OCI-LY3 (cell line): ENCODE results near the gene VPS4B.

ENCODE experiments used
- H2AFZ ChIP-seq: fragments of 200-600, 300-600 bp; shearing (Covaris generic); 2 replicates; pipeline ENCODE4 v1.6.0; 2014; ENCODE audit warnings: antibody characterized with exemption, low read depth, low read length
- H3K27ac ChIP-seq: fragments of 200-600, 300-600 bp; sonication (generic); 2 replicates; pipeline ENCODE4 v1.5.1; 2014; ENCODE audit warnings: mild to moderate bottlenecking, low read length, moderate library complexity, mixed read lengths
- H3K27me3 ChIP-seq: fragments of 200-600, 300-600 bp; sonication (generic); 2 replicates; pipeline ENCODE4 v1.6.1; 2014; ENCODE audit warnings: low read depth, low read length, mixed read lengths
- H3K36me3 ChIP-seq: fragments of 200-600, 300-600 bp; sonication (generic); replicated peaks from 2 replicates; pipeline ENCODE3; 2014; ENCODE audit warnings: low read depth, low read length, mixed read lengths
- H3K4me1 ChIP-seq: fragments of 300-600, 200-600 bp; sonication (generic); 2 replicates; pipeline ENCODE4 v1.6.1; 2014; ENCODE audit warnings: low read length, mixed read lengths
- H3K4me2 ChIP-seq: fragments of 200-600, 300-600 bp; sonication (generic); 2 replicates; pipeline ENCODE4 v1.6.1; 2014; ENCODE audit warnings: low read length, mixed read lengths
- H3K4me3 ChIP-seq: fragments of 300-600, 200-600 bp; sonication (generic); 2 replicates; pipeline ENCODE4 v1.5.1; 2014; ENCODE audit warnings: antibody characterized with exemption, mild to moderate bottlenecking, low read length, moderate library complexity
- H3K79me2 ChIP-seq: fragments of 300-600, 200-600 bp; shearing (Covaris generic); 2 replicates; pipeline ENCODE4 v1.6.1; 2014; ENCODE audit warnings: mild to moderate bottlenecking, low read length, mixed read lengths
- H3K9ac ChIP-seq: fragments of 300-600, 200-600 bp; shearing (Covaris generic); 2 replicates; pipeline ENCODE4 v1.6.0; 2014; ENCODE audit warnings: mild to moderate bottlenecking, low read length, moderate library complexity
- H3K9me3 ChIP-seq: fragments of 200-600, 300-600 bp; shearing (Covaris generic); 2 replicates; pipeline ENCODE4 v1.6.1; 2014; ENCODE audit warnings: low read length, mixed read lengths; ENCODE audit not compliant: insufficient read depth
- H4K20me1 ChIP-seq: fragments of 200-600, 300-600 bp; sonication (generic); 2 replicates; pipeline ENCODE4 v1.6.1; 2016; ENCODE audit warnings: low read length, mixed read lengths; ENCODE audit not compliant: insufficient read depth
- EZH2phosphoT487 ChIP-seq: fragments of 200-600 bp; shearing (Covaris generic); IDR thresholded peaks from 2 replicates; pipeline ENCODE4 v1.6.1; 2018; ENCODE audit warnings: antibody characterized with exemption, mixed run types, low read depth
- TF ChIP-seq, protein P1 (sequence below): fragments of 200-600, 300-600 bp; sonication (generic); IDR thresholded peaks from 2 replicates; pipeline ENCODE4 v1.5.1; 2014; ENCODE audit warnings: antibody characterized with exemption, low read length, low read depth

Gene VPS4B

DNA sequence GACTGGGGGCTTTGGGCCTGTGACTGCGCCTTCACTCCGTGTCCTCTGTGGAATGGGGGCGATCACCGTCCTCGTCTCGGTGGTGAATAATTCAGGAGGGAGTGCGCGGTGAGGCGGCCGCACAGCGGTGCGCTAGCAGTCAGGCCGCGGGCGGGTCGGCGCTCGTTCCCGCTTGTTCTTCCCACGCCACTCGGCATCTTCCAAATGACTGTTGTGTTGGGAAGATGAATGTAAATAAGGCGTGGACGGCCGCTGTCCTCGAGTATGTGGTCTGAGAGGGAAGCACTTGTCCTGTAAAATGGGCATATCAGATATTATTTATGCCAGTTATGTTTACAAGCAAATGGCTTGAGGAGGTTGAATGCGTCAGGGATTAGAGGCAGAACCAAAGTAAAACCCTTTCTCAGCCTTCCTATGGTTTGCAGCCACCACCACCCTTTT lies 608 bp upstream of the VPS4B start:
- Histone ChIP-seq H3K9me3 (no peaks in the 10 kb centered on the region), H3K9ac (peak overlapping the region; percentile 84), H3K79me2 (peaks cover 47% of the 10 kb centered on the region), H3K4me1 (peaks cover 16% of the 10 kb centered on the region), H3K4me2 (peak overlapping the region; percentile 81), H3K27ac (peak overlapping the region; percentile 57), H3K36me3 (peaks cover 14% of the 10 kb centered on the region), H2AFZ (peak overlapping the region; percentile 95), H3K27me3 (no peaks in the 10 kb centered on the region), H4K20me1 (no peaks in the 10 kb centered on the region), H3K4me3 (peak overlapping the region; percentile 88)
- TF ChIP-seq, protein P1, sequence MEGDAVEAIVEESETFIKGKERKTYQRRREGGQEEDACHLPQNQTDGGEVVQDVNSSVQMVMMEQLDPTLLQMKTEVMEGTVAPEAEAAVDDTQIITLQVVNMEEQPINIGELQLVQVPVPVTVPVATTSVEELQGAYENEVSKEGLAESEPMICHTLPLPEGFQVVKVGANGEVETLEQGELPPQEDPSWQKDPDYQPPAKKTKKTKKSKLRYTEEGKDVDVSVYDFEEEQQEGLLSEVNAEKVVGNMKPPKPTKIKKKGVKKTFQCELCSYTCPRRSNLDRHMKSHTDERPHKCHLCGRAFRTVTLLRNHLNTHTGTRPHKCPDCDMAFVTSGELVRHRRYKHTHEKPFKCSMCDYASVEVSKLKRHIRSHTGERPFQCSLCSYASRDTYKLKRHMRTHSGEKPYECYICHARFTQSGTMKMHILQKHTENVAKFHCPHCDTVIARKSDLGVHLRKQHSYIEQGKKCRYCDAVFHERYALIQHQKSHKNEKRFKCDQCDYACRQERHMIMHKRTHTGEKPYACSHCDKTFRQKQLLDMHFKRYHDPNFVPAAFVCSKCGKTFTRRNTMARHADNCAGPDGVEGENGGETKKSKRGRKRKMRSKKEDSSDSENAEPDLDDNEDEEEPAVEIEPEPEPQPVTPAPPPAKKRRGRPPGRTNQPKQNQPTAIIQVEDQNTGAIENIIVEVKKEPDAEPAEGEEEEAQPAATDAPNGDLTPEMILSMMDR = 0 out of 2 replicates have a peak, but pooled peaks have one; percentile 16
- no peak for TF ChIP-seq EZH2phosphoT487

DNA sequence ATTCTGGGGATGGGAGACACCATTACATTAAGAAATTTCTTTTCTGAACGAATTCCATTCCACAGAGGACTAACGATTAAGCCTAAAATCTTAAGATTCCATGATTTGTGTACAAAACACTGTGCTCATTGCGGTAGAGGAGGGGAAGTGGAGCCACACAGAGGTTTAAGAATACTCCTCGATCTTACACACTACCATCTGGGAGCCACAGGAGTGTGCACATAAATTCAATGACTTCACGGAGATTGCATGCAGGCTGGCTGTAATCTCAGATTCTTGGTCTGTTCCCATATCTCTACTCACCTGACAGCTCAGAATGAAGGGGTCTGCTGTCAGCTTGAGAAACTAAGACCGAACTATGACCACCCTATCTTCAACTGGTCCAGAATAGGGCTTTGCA lies 762 bp downstream of the VPS4B start:
- H3K4me2 ChIP-seq = peak overlapping the region; percentile 91
- no peak for TF ChIP-seq EZH2phosphoT487
- TF ChIP-seq, protein P1 = no peak
- no peaks in the 10 kb centered on the region for H3K27me3 ChIP-seq
- no peaks in the 10 kb centered on the region for H3K9me3 ChIP-seq
- no peak overlapping the region for H2AFZ ChIP-seq
- H3K36me3 ChIP-seq = peaks cover 20% of the 10 kb centered on the region
- H3K9ac ChIP-seq = peak overlapping the region; percentile 96
- peaks cover 13% of the 10 kb centered on the region for H3K4me1 ChIP-seq
- peaks cover 12% of the 10 kb centered on the region; the same call in 1 of the 2 replicates for H4K20me1 ChIP-seq
- H3K4me3 ChIP-seq = peak overlapping the region; percentile 88
- peak overlapping the region; percentile 72 for H3K27ac ChIP-seq
- peaks cover 61% of the 10 kb centered on the region for H3K79me2 ChIP-seq

DNA sequence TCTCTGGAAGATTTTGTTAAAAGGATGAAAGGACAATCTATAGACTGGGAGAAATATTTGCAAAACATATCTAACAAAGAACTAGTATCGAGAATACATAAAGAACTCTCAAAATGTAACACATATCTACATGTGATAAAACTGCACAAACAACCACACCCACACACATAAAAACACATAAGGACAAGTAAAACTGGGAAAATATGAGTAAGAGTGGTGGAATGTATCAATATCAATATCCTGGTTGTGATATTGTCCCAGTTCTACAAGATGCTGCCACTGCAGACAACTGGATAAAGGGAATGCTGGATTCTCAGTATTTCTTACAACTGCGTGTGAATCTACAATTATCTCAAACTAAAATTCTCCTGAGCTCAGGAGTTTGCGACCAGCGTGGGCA lies 9.3 kb downstream of the VPS4B start:
- Histone ChIP-seq H3K9me3 (no peaks in the 10 kb centered on the region), H3K4me1 (no peaks in the 10 kb centered on the region), H3K4me3 (no peak overlapping the region), H3K79me2 (peaks cover 50% of the 10 kb centered on the region), H3K36me3 (peaks cover 61% of the 10 kb centered on the region), H2AFZ (no peak overlapping the region), H3K27me3 (no peaks in the 10 kb centered on the region), H3K4me2 (no peak overlapping the region), H4K20me1 (peaks cover 24% of the 10 kb centered on the region; the same call in 1 of the 2 replicates), H3K27ac (no peak overlapping the region), H3K9ac (no peak overlapping the region)
- no peak for TF ChIP-seq EZH2phosphoT487
- TF ChIP-seq, protein P1 = no peak

DNA sequence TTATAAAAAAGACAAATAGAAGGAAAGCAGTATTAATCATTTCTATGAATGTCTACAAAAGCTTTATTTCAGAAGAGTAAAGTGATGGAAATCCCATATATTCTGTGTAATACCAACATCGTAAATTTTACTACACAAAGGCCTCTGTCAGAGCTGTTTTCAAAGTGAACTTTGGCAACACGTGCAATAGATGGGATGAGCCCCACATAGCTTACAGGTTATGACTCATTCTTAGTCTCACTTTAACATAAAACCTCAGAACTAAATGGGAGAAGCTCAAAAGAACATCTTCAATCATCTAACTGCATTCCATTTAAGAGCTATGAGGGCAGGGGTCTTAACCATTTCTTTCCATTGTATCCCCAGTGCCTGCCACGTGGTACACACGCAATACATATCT lies 11.5 kb downstream of the VPS4B start:
- H3K27me3 ChIP-seq = no peaks in the 10 kb centered on the region
- no peak overlapping the region for H3K27ac ChIP-seq
- TF ChIP-seq, protein P1 = no peak
- no peak for TF ChIP-seq EZH2phosphoT487
- peaks cover 28% of the 10 kb centered on the region for H3K79me2 ChIP-seq
- H3K4me3 ChIP-seq = no peak overlapping the region
- 0 out of 2 replicates have a peak, but pooled peaks cover 6% of the 10 kb centered on the region for H4K20me1 ChIP-seq
- peaks cover 69% of the 10 kb centered on the region for H3K36me3 ChIP-seq
- no peak overlapping the region for H2AFZ ChIP-seq
- H3K4me1 ChIP-seq = no peaks in the 10 kb centered on the region
- H3K4me2 ChIP-seq = no peak overlapping the region
- H3K9me3 ChIP-seq = no peaks in the 10 kb centered on the region
- H3K9ac ChIP-seq = no peak overlapping the region
